Hematopoietic multipotent progenitor cell (in vitro differentiated cells): Measurements from ENCODE around the gene SLC26A8. TPM values are rescaled to one million over a fixed set of nuclear protein-coding genes. Genes with fewer than 3 reads are reported as not detected.
"Not testable (repeated sequence)": the region's sequence is repeated elsewhere in the genome, so short reads cannot be mapped to it uniquely, and the experiment has no call there.

Experiments used
- DNase-seq, 3 donors: peaks; one replicate each; pipeline ENCODE4 v3.0.0-alpha.2; 2011 to 2015; ENCODE audit warnings: low read depth in 2 of 3, low spot score in 2 of 3
- total RNA-seq: library from RNA; depleted of rRNA; stranded (reverse); fragments of >200 nt; gene quantifications from one replicate; pipeline ENCODE4 v1.2.3, GENCODE V29; 2012

Gene SLC26A8
- total RNA-seq, 1 donor = 0.27 TPM

DNA sequence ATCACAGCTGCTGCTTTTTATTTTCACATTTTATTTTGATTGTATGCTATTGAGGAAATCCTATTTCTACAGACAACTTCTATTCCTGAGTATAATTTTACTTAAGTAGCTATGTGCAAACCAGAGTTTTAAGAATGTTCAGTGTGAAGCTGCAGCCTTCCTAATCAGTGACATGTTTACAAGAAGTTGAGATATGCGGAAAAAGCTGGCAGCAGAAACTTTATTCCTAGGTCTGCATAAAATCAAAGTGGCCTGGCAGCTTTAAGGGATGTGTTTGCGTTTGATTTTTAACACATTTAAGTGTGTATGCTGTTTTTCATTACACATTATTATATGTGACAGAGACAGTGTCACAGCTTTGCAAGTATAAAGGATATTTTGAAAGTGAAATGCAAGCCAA lies 29.4 kb upstream of the SLC26A8 start:
- no peak for DNase-seq

- DNase-seq = no peak
Observed at GRCh38 chr6:36052097-36052496, 27.7 kb upstream of the SLC26A8 start.

DNA sequence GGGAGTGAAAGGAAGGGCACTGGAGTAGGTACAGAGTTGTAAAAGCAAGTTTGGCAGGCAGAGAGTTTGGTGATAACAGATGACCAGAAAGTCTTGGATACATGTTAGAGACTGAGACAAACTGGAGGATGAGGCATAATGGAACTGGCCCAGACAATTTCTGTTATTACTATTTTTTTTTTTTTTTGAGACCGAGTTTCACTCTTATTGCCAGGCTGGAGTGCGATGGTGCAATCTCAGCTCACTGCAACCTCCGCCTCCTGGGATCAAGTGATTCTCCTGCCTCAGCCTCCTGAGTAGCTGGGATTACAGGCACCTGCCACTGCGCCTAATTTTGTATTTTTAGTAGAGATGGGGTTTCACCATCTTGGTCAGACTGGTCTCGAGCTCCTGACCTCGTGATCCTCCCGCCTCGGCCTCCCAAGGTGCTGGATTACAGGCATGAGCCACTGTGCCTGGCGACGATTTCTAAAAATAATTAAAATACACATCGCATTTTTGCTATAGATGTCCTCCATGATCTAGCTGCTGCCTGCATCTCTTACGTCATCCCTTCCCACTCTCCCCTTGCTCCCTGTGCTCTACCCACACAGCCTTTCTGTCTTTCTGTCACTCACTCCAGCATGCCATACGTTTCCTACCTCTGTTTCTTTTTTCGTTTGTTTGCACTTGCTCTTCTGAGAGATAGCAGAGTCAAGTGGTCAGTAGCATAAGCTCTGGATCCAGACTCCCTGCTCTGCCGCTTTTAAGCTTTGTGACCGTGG lies 26.7 kb upstream of the SLC26A8 start:
- no peak for DNase-seq

GRCh38 chr6:36050305-36050704 lies 25.9 kb upstream of the SLC26A8 start:
- no peak for DNase-seq

- DNase-seq = no peak
Observed at GRCh38 chr6:36049582-36049981, 25.1 kb upstream of the SLC26A8 start.

GRCh38 chr6:36042618-36043260 lies 18.3 kb upstream of the SLC26A8 start:
- no peak for DNase-seq

DNA sequence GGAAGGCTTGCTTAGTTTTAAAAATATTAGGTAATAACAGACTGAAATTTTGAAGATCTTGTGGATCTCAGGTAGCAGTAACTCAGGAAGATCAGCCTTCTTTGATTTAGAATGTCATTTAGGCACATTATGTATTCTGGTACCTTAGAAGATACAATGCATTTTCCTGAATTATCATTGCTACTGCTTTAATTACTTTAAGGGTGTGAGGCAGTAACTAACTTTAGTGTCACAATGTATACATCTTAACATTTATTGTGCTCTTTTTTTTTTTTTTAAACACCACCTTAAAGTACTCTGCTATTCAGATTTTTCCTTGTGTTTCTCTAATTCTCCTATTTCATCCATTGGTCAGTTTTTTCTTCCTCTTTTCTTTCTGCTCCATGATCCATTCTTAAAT lies 16.5 kb upstream of the SLC26A8 start:
- no peak for DNase-seq

DNA sequence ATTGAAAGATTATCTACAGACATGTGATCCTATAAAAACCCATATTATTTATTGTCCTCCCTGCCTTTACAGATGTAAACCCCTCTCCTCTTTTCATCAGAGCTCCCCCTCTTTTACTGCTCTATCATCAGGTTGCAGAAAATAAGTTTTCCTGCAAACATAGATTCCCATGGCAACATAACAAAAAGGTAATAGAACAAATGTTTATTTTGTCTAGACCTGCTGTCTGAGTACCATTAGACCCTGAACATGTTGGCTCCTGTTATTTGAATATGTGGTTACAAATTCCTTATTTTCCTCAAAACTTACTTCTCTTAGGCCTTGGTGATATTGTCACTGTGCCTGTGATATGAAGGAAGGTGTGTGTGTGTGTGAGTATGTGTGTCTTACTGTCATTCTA lies 14.7 kb upstream of the SLC26A8 start:
- DNase-seq = peak in 1 of 3 donors; percentile 56

GRCh38 chr6:36038120-36038876 lies 13.9 kb upstream of the SLC26A8 start:
- DNase-seq = peak in 2 of 3 donors; percentile 42 to 67

DNA sequence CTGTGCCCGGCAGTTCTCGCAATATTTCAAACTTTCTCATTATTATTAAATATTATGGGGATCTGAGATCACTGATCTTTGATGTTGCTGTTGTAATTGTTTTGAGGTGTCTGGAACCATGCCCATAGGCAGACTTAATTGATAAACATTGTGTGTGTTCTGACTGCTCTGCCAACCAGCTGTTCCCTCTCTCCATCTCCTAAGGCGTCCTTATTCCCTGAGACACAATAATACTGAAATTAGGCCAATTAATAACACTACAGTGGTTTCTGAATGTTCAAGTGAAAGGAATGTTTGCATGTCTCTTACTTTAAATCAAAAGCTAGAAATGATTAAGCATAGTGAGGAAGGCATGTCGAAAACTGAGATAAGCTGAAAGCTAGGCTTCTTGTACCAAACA lies 10.8 kb upstream of the SLC26A8 start:
- no peak for DNase-seq

GRCh38 chr6:36034441-36034840 lies 10.0 kb upstream of the SLC26A8 start:
- DNase-seq = no peak

GRCh38 chr6:36033935-36034334 lies 9.5 kb upstream of the SLC26A8 start:
- peak in 2 of 3 donors; percentile 64 to 77 for DNase-seq

DNA sequence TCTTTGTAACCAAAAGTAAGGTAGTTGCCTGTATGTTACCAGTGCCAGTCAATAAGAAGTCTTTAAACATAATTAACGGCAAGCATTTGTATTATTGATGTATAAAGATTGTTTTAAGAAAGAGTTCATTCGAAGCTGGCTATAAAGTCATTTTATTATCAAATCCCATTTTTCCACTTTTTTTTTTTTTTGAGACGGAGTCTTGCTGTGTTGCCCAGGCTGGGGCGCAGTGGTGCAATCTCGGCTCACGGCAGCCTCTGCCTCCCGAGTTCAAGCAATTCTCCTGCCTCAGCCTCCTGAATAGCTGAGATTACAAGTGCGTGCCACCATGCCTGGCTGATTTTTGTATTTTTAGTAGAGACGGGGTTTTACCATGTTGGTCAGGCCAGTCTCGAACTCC lies 8.7 kb upstream of the SLC26A8 start:
- DNase-seq = not testable (repeated sequence)

GRCh38 chr6:36032261-36032660 lies 7.8 kb upstream of the SLC26A8 start:
- DNase-seq = peak in 1 of 3 donors; percentile 40

DNA sequence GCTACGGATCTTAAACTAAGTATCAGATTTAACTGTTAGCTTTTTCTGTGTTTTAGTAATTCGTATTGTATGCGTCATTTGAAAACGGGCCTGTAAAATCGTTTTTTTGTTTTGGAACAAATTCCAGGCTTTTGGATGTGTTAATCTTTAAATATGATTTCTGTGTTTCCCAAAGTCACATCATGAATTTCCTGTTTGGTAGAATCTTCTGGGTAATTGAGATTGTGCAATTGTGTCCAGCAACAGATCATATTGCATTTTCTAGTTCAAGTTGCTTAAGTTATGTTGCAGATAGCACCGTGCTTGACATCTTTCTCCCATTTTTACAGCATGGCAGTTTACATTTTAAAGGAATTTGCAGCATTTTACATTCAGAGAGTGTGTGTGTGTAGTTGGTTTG lies 5.0 kb upstream of the SLC26A8 start:
- DNase-seq = peak in 1 of 3 donors; percentile 26

DNA sequence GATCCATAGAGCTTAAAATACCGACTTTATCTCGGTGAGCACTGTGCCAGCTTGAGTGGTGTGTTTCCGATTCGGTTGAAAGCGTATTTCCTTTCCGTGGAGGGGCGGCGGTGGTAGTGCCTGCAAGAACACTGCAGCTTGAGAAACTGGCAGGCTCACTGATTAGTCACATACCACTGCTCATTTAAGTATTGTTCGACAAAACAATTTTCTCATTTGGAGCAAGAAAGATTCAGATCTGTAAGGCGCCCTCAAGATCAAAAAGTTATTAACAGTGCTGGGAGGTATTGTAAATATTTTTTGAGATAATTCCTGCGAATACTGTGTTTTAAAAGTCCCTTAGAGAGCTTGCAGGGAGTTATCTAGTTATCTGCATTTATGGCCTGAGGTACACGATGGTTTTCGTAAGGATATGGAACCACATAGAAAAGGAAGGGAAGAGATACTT lies 4.5 kb upstream of the SLC26A8 start:
- DNase-seq = peak; percentile 19 to 98 (median 92)

GRCh38 chr6:36028088-36028876 lies 3.8 kb upstream of the SLC26A8 start:
- DNase-seq = peak in 2 of 3 donors; percentile 23 to 30

DNA sequence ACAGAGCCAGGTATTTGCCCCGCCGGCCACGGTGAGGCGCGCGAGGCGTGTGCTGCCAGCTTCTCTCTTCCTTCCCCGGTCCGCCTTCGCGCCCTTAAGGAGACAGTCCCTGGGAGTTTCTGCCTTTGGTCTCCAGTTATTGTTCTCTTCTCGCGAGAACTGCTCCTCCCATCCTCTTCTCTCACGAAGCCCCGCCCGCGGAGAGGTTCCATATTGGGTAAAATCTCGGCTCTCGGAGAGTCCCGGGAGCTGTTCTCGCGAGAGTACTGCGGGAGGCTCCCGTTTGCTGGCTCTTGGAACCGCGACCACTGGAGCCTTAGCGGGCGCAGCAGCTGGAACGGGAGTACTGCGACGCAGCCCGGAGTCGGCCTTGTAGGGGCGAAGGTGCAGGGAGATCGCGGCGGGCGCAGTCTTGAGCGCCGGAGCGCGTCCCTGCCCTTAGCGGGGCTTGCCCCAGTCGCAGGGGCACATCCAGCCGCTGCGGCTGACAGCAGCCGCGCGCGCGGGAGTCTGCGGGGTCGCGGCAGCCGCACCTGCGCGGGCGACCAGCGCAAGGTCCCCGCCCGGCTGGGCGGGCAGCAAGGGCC lies 3.2 kb upstream of the SLC26A8 start, which contains the start of gene MAPK14:
Gene MAPK14, plus strand, starts transcription at position 308 of the 587 bp plus-strand sequence. CDS start 350 bp downstream, outside the sequence.
- DNase-seq = peak; percentile 98 to 100 (median 100)

- no peak for DNase-seq
Observed at GRCh38 chr6:36025932-36026327, 1.5 kb upstream of the SLC26A8 start.
